Lower leg skin (tissue), 4 donors: Measurements from ENCODE around the gene DOK6. TPM values are rescaled to one million over a fixed set of nuclear protein-coding genes. Genes with fewer than 3 reads are reported as not detected.

Source experiments
- DNase-seq, 2 donors: peaks; one replicate each; pipeline ENCODE4 v3.0.0-alpha.2; 2019; ENCODE audit warnings: low spot score in 2 of 2
- H3K4me3 ChIP-seq: fragments of 200-600 bp; sonication (generic); 2 replicates; pipeline ENCODE4 v1.5.1; 2017; ENCODE audit warnings: mild to moderate bottlenecking, low read depth; ENCODE audit not compliant: poor library complexity, severe bottlenecking
- CTCF ChIP-seq, 3 donors: fragments of 450-650 bp; IDR thresholded peaks; one replicate each; pipeline ENCODE4 v1.5.1; 2016; ENCODE audit warnings: antibody characterized with exemption in 3 of 3, mild to moderate bottlenecking in 3 of 3, moderate library complexity in 2 of 3
- POLR2A ChIP-seq, 2 donors: fragments of 450-650 bp; IDR thresholded peaks; one replicate each; pipeline ENCODE4 v1.6.1; 2016 to 2017; ENCODE audit warnings: antibody characterized with exemption in 2 of 2, mild to moderate bottlenecking in 1 of 2, moderate library complexity in 1 of 2
- WGBS, 2 donors: methylation state at CpG; one replicate each; pipeline ENCODE4 v1.1.5; 2018; 5-methylcytosine and 5-hydroxymethylcytosine counted together
- intact Hi-C: fragments of 100-400 bp; cut with DNase I; formaldehyde crosslinking; loops from one replicate; pipeline ENCODE4 v1.15.0; 2023; ENCODE audit warnings: low total_unique reads
- total RNA-seq, 4 donors: library from RNA; depleted of rRNA; stranded (reverse); fragments of >200 nt; gene quantifications; one replicate each; pipeline ENCODE4 v1.1.0, GENCODE V29; 2016

The DOK6 gene
- total RNA-seq, 4 donors from 2014 or later: 0.21 to 0.45 (median 0.42) TPM

- 92 to 93% methylated on average over 8 of the region's 8 CpGs for WGBS, 2 donors
- H3K4me3 ChIP-seq: no peak overlapping the region
- intact Hi-C loops: no loop called here
- TF ChIP-seq CTCF (IDR thresholded peaks at IDR 0.05) (no peak), POLR2A (IDR thresholded peaks at IDR 0.05) (no peak)
- DNase-seq: no peak
Measured at GRCh38 chr18:69725009-69725408, 324.3 kb downstream of the DOK6 start.

- intact Hi-C loops: no loop called here
- no peak overlapping the region for H3K4me3 ChIP-seq
- no peak for DNase-seq
- TF ChIP-seq CTCF (IDR thresholded peaks at IDR 0.05) (no peak), POLR2A (IDR thresholded peaks at IDR 0.05) (no peak)
- 91 to 93% methylated on average over 12 of the region's 12 CpGs for WGBS, 2 donors
Measured at GRCh38 chr18:69725855-69726508, 325.3 kb downstream of the DOK6 start.

GRCh38 chr18:69727912-69728572 is 327.4 kb downstream of the DOK6 start:
- 66 to 72% methylated on average over 5 of the region's 5 CpGs for WGBS, 2 donors
- intact Hi-C loops: no loop called here
- TF ChIP-seq CTCF (IDR thresholded peaks at IDR 0.05) (no peak), POLR2A (IDR thresholded peaks at IDR 0.05) (no peak)
- no peak for DNase-seq
- H3K4me3 ChIP-seq: no peak overlapping the region

GRCh38 chr18:69730664-69731063 is 330.0 kb downstream of the DOK6 start:
- WGBS, 2 donors: 68 to 72% methylated on average over 1 of the region's 1 CpG
- DNase-seq: no peak
- no peak overlapping the region for H3K4me3 ChIP-seq
- TF ChIP-seq POLR2A (IDR thresholded peaks at IDR 0.05) (no peak), CTCF (IDR thresholded peaks at IDR 0.05) (no peak)
- intact Hi-C loops: no loop called here

- no peak overlapping the region for H3K4me3 ChIP-seq
- TF ChIP-seq CTCF (IDR thresholded peaks at IDR 0.05) (no peak), POLR2A (IDR thresholded peaks at IDR 0.05) (no peak)
- intact Hi-C loops: no loop called here
- WGBS, 2 donors: 89 to 94% methylated on average over 2 of the region's 2 CpGs
- DNase-seq: no peak
Measured at GRCh38 chr18:69734536-69734935, 333.8 kb downstream of the DOK6 start.
